HG02642 (cell line): ENCODE data around the gene PHLDB2.

Experiments
- ATAC-seq: cut with Tn5 transposase; IDR thresholded peaks from one replicate; pipeline ENCODE4 v1.9.1; 2021; ENCODE audit warnings: mild to moderate bottlenecking; ENCODE audit not compliant: unreplicated experiment, poor library complexity

Gene PHLDB2

DNA sequence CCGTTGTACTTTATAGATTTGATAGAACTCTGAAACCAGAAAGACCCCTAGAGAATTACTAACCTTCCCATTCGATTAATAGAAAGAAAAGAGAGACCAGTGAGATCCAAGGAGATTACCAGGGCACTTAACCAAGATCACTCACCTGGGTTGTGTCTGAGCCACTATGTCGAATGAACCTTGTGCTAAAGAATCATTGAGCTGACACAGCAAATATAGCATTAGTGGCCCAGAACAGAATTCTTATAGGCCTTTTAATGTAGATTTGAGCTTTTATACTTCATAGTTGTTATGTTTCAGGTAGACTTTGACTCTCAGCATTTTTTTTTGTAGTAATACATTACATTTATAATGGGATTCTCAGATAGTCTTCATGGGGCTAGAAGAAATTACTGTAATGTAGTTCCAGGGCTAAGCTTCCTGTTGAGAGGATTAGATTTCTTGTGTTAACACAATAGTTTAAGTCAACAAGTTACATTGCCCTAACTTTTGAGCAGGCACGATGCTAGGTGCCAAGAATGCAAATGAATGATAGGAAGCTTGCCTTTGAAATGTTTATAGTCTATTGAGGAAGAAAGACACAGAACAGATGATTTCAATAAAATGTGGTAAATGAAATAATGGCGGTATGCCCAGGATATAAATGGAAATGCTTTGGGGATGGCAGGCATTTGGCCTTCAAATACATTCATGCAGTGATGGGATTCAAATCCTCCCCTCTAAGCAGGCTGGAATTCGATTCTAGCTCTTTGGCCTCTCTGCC is 95.3 kb downstream of the PHLDB2 start:
- ATAC-seq, result no peak

GRCh38 chr3:111955876-111956275 is 96.8 kb downstream of the PHLDB2 start:
- ATAC-seq, result no peak

DNA sequence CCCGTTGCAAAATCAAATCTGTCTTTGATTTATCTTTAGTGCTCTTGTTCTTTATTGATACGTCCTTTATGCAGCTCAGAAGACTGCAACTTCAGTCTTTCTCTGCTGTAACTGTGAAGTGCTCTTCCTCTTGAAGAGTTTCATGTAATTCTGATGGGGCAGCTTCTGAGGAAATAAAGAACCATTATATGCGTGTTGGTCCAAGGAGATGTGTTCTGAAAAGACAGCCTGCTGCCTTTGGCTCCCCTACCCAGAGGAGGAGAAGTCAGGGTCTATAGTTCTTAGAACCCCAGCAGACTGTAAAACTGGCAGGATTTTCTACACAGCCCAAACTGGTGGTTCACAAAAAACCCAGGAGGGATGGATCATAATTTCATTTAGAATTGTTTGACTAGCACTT is 97.4 kb downstream of the PHLDB2 start:
- ATAC-seq, result no peak

GRCh38 chr3:111956995-111957734 is 98.1 kb downstream of the PHLDB2 start:
- no peak for ATAC-seq

GRCh38 chr3:111961461-111962164 is 102.5 kb downstream of the PHLDB2 start:
- ATAC-seq, result no peak

DNA sequence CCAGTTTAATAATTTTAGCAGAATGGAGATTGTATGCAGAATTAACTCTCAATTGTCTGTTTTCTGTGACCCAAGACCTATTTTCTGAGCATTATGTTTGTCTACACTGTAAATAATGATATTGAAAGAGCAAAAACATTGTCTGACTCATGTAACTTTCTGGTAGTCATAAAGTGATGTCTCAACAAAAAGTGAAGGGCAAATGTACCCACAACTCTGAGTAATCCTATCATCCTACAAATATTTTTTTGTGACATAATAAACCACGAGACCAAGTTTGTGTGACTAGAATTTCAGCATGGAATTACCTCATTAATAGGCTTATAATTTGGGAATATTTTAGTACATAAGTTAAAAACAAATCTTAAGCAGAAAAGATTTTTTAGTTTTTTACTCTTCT is 104.4 kb downstream of the PHLDB2 start:
- ATAC-seq, result no peak

- ATAC-seq, result no peak
These were observed 106.4 kb downstream of the PHLDB2 start for GRCh38 chr3:111965484-111965883.

- no peak for ATAC-seq
These were observed 108.0 kb downstream of the PHLDB2 start for GRCh38 chr3:111967068-111967467.

- peak; percentile 94 for ATAC-seq
These were observed 108.7 kb downstream of the PHLDB2 start for GRCh38 chr3:111967651-111968274.

DNA sequence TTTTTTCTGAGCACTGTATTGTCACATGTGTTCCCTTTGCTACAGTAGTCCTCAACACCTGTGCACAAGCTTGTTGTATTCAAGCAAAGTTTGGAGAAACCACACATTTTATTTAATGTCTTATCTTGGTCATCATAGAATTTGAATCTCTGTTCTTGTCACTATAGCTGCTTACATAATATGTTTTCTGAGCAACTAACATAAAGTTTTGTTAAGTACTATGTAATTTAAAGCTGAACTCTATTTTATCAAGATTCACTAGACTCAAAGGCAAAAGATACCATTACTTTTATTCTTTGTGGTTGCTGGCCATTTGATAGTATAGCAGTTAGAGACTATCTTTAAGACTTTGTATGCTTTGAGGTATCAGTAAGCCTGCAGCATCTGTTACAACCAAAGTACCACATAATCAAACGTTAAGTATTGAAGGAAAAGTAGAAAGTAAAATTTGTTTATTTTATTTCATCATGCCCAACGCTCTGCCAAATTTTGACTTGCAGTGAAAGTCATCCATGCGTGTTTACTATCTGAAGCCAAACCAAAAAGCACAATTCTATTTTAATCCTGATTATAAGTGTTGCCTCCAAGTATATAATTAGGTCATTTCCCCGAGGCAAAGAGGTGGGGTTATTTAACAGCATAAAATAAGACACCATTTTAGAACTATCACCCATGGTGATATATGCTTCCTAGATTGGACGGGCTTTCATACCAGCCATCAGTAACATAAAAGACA is 109.4 kb downstream of the PHLDB2 start:
- no peak for ATAC-seq

DNA sequence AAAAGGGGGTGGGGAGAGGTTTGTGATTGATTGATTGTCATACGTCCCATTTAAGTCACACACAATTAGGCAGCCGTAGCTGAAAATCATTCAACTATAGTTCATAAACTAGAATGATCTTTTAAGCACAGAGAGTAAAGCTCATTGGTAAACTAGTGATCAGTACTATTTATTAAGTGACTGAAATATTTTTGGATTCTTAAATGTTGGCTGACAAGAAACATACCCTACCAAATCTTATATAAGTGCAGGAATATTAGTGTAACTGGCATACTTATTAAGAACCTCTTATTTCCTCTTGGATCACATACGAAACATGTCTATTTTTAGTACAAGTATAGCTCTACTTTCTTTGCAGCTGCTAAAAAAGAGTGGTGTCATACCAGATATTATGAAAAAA is 111.3 kb downstream of the PHLDB2 start:
- ATAC-seq, result no peak

GRCh38 chr3:111971533-111972130 is 112.6 kb downstream of the PHLDB2 start:
- ATAC-seq, result no peak

DNA sequence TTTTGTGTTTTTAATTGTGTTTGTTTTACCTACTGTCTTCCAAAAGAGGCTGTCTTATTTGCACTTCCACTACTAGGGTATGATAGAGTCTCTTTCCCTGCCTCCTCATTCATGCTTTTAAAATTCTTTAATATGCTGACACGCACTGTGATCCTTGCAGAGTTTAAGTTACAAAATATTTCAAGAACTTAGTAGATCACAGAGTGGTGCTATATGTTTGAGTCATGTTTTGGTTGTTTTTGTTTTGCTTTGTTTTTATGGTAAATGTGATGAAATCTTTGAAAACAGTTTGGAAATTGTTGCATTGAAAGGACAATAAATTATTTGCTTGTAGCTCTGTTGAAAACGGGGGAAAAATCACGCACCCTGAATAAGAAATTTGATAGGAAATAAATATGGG is 113.8 kb downstream of the PHLDB2 start:
- no peak for ATAC-seq

- ATAC-seq, result no peak
These were observed 116.1 kb downstream of the PHLDB2 start for GRCh38 chr3:111975131-111975530.

GRCh38 chr3:111976254-111976653 is 117.2 kb downstream of the PHLDB2 start:
- no peak for ATAC-seq

DNA sequence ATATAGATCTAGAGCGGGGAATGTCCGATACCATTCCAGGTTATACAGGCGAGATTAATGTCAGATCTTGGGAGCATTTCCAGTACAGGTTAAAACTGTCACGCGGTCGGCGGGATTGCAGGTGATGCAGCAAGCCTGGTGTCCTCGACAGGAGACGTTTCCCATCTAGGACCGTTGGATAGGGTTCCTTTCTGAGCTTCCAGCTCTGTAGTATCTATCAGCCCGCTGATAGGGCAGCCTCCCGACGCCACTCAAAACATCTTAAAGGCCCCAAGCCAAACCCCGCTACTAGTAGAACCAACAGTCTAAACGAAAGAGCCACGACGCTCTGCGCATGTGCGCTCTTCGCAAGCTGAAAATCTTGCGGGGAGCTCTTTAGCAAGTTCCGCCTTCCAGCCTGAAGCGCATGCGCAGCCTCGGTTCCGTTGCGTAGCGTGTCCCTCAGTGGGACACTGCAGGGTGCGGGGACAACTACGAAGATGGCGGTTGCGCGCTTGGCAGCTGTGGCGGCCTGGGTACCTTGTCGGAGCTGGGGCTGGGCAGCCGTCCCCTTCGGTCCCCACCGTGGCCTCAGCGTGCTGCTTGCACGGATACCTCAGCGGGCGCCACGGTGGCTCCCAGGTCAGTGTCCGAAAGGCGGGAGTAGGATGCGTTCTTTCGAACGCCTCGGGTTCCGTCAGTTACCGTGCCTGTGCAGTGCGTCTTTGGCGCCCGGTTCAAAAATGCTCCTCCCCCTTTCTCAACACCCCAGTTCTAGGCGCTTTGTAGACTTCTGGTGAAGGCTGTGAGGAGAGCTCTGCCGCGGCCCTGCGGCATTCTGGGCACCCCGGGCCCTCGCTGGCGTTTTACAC is 119.7 kb downstream of the PHLDB2 start, which contains the start of gene ABHD10:
Gene ABHD10 (plus strand): TSS at position 444 of the 851 bp plus-strand sequence. CDS start 36 bp downstream, at position 480.
- peak; percentile 98 for ATAC-seq

DNA sequence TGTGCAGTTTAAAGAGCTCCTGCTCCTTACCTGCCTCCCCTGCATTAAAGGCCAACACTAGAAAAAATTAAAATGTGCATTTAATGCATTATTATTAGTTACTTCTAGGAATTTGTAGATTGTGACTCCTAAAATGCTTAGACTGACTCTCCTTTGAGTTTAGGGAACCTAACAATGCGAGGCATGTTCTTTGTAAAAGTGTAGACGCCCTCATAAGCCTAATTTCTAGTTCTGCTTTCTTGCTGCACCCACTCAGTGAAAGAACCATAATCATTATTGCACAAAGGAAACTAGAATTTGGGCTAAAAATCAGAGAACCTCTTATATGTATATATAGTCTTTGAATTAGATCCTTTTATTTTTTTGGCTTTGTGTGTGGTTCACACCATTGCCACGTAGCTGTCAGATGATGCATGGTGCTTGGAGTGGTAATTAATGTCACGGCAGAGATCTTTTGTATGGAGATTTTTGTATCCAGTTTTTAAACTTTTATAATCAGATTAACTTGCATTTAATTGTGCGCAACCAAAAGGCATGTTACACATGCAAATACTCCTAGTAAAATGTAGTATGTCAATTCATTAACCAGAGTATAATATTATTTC is 120.5 kb downstream of the PHLDB2 start:
- peak; percentile 36 for ATAC-seq

GRCh38 chr3:111980716-111981456 is 121.8 kb downstream of the PHLDB2 start:
- no peak for ATAC-seq
